ENCODE measurements around the gene MARF1.
"Not testable (repeated sequence)": the region's sequence is repeated elsewhere in the genome, so short reads cannot be mapped to it uniquely, and the experiment has no call there.

MARF1 gene

GRCh38 chr16:15557258-15557657 is 85.7 kb downstream of the MARF1 start:
- no peaks in the 10 kb centered on the region for H3K27me3 ChIP-seq (ENCODE audit: control insufficient read depth in 1 of 2, insufficient read depth in 2 of 2, low read length in 2 of 2)
- H3K9ac ChIP-seq (ENCODE audit: low read length): no peak overlapping the region
- no peak overlapping the region for H3K4me3 ChIP-seq (ENCODE audit: low read depth in 1 of 2, low read length in 2 of 2)
- H3K4me1 ChIP-seq (ENCODE audit: insufficient read depth, low read length): no peaks in the 10 kb centered on the region
- no peaks in the 10 kb centered on the region for H3K9me3 ChIP-seq (ENCODE audit: low read length)
- no peak overlapping the region for H3K27ac ChIP-seq (ENCODE audit: low read depth, low read length)
- no peaks in the 10 kb centered on the region for H3K36me3 ChIP-seq (ENCODE audit: insufficient read depth, low read length)

GRCh38 chr16:15556130-15556529 is 86.8 kb downstream of the MARF1 start:
- Histone ChIP-seq H3K36me3 (ENCODE audit: insufficient read depth, low read length) (no peaks in the 10 kb centered on the region), H3K9me3 (ENCODE audit: low read length) (no peaks in the 10 kb centered on the region), H3K4me3 (ENCODE audit: low read depth in 1 of 2, low read length in 2 of 2) (no peak overlapping the region), H3K27me3 (ENCODE audit: control insufficient read depth in 1 of 2, insufficient read depth in 2 of 2, low read length in 2 of 2) (no peaks in the 10 kb centered on the region), H3K27ac (ENCODE audit: low read depth, low read length) (no peak overlapping the region), H3K9ac (ENCODE audit: low read length) (no peak overlapping the region), H3K4me1 (ENCODE audit: insufficient read depth, low read length) (no peaks in the 10 kb centered on the region)

GRCh38 chr16:15553313-15554088 is 89.5 kb downstream of the MARF1 start:
- Histone ChIP-seq H3K9me3 (ENCODE audit: low read length) (no peaks in the 10 kb centered on the region), H3K4me1 (ENCODE audit: insufficient read depth, low read length) (no peaks in the 10 kb centered on the region), H3K9ac (ENCODE audit: low read length) (no peak overlapping the region), H3K36me3 (ENCODE audit: insufficient read depth, low read length) (no peaks in the 10 kb centered on the region), H3K27ac (ENCODE audit: low read depth, low read length) (no peak overlapping the region), H3K27me3 (ENCODE audit: control insufficient read depth in 1 of 2, insufficient read depth in 2 of 2, low read length in 2 of 2) (no peaks in the 10 kb centered on the region), H3K4me3 (ENCODE audit: low read depth in 1 of 2, low read length in 2 of 2) (no peak overlapping the region)

- no peaks in the 10 kb centered on the region for H3K4me1 ChIP-seq (ENCODE audit: insufficient read depth, low read length)
- H3K9ac ChIP-seq (ENCODE audit: low read length): no peak overlapping the region
- no peak overlapping the region for H3K4me3 ChIP-seq (ENCODE audit: low read depth in 1 of 2, low read length in 2 of 2)
- H3K36me3 ChIP-seq (ENCODE audit: insufficient read depth, low read length): no peaks in the 10 kb centered on the region
- H3K27ac ChIP-seq (ENCODE audit: low read depth, low read length): no peak overlapping the region
- no peaks in the 10 kb centered on the region for H3K27me3 ChIP-seq (ENCODE audit: control insufficient read depth in 1 of 2, insufficient read depth in 2 of 2, low read length in 2 of 2)
- no peaks in the 10 kb centered on the region for H3K9me3 ChIP-seq (ENCODE audit: low read length)
These were observed 90.4 kb downstream of the MARF1 start for GRCh38 chr16:15552507-15552906.

GRCh38 chr16:15548482-15548891 is 94.5 kb downstream of the MARF1 start:
- Histone ChIP-seq H3K27ac (ENCODE audit: low read depth, low read length) (no peak overlapping the region), H3K4me3 (ENCODE audit: low read depth in 1 of 2, low read length in 2 of 2) (no peak overlapping the region), H3K9ac (ENCODE audit: low read length) (no peak overlapping the region), H3K4me1 (ENCODE audit: insufficient read depth, low read length) (peaks cover 13% of the 10 kb centered on the region), H3K36me3 (ENCODE audit: insufficient read depth, low read length) (no peaks in the 10 kb centered on the region), H3K9me3 (ENCODE audit: low read length) (no peaks in the 10 kb centered on the region), H3K27me3 (ENCODE audit: control insufficient read depth in 1 of 2, insufficient read depth in 2 of 2, low read length in 2 of 2) (no peaks in the 10 kb centered on the region)

GRCh38 chr16:15547768-15548096 is 95.2 kb downstream of the MARF1 start:
- H3K27ac ChIP-seq (ENCODE audit: low read depth, low read length): no peak overlapping the region
- peaks cover 13% of the 10 kb centered on the region for H3K4me1 ChIP-seq (ENCODE audit: insufficient read depth, low read length)
- H3K36me3 ChIP-seq (ENCODE audit: insufficient read depth, low read length): no peaks in the 10 kb centered on the region
- H3K9me3 ChIP-seq (ENCODE audit: low read length): no peaks in the 10 kb centered on the region
- H3K27me3 ChIP-seq (ENCODE audit: control insufficient read depth in 1 of 2, insufficient read depth in 2 of 2, low read length in 2 of 2): no peaks in the 10 kb centered on the region
- H3K4me3 ChIP-seq (ENCODE audit: low read depth in 1 of 2, low read length in 2 of 2): no peak overlapping the region
- H3K9ac ChIP-seq (ENCODE audit: low read length): no peak overlapping the region

- H3K4me3 ChIP-seq (ENCODE audit: low read depth in 1 of 2, low read length in 2 of 2); H3K36me3 ChIP-seq (ENCODE audit: insufficient read depth, low read length); H3K27ac ChIP-seq (ENCODE audit: low read depth, low read length); H3K9me3 ChIP-seq (ENCODE audit: low read length); H3K9ac ChIP-seq (ENCODE audit: low read length); H3K27me3 ChIP-seq (ENCODE audit: control insufficient read depth in 1 of 2, insufficient read depth in 2 of 2, low read length in 2 of 2): not testable (repeated sequence)
- peaks cover 13% of the 10 kb centered on the region for H3K4me1 ChIP-seq (ENCODE audit: insufficient read depth, low read length)
These were observed 95.7 kb downstream of the MARF1 start for GRCh38 chr16:15547072-15547767.

- Histone ChIP-seq H3K9me3 (ENCODE audit: low read length) (no peaks in the 10 kb centered on the region), H3K9ac (ENCODE audit: low read length) (no peak overlapping the region), H3K4me3 (ENCODE audit: low read depth in 1 of 2, low read length in 2 of 2) (no peak overlapping the region), H3K27me3 (ENCODE audit: control insufficient read depth in 1 of 2, insufficient read depth in 2 of 2, low read length in 2 of 2) (no peaks in the 10 kb centered on the region), H3K36me3 (ENCODE audit: insufficient read depth, low read length) (no peaks in the 10 kb centered on the region), H3K4me1 (ENCODE audit: insufficient read depth, low read length) (peaks cover 13% of the 10 kb centered on the region), H3K27ac (ENCODE audit: low read depth, low read length) (no peak overlapping the region)
These were observed 97.4 kb downstream of the MARF1 start for GRCh38 chr16:15545544-15545943.

GRCh38 chr16:15544405-15544804 is 98.5 kb downstream of the MARF1 start:
- no peaks in the 10 kb centered on the region for H3K36me3 ChIP-seq (ENCODE audit: insufficient read depth, low read length)
- peaks cover 13% of the 10 kb centered on the region for H3K4me1 ChIP-seq (ENCODE audit: insufficient read depth, low read length)
- H3K4me3 ChIP-seq (ENCODE audit: low read depth in 1 of 2, low read length in 2 of 2): no peak overlapping the region
- H3K27me3 ChIP-seq (ENCODE audit: control insufficient read depth in 1 of 2, insufficient read depth in 2 of 2, low read length in 2 of 2): no peaks in the 10 kb centered on the region
- no peaks in the 10 kb centered on the region for H3K9me3 ChIP-seq (ENCODE audit: low read length)
- H3K9ac ChIP-seq (ENCODE audit: low read length): no peak overlapping the region
- no peak overlapping the region for H3K27ac ChIP-seq (ENCODE audit: low read depth, low read length)
